Nephron progenitor cell (in vitro differentiated cells): ENCODE data around the gene MON2.

Source experiments
- DNase-seq: peaks from one replicate; pipeline ENCODE4 v3.0.0; 2021
- H3K27ac Mint-ChIP-seq: 2 replicates; pipeline ENCODE4 v1.8.0; 2021; ENCODE audit warnings: mild to moderate bottlenecking, moderate library complexity, mixed read lengths
- H3K27me3 Mint-ChIP-seq: 2 replicates; pipeline ENCODE4 v1.8.0; 2021; ENCODE audit warnings: mild to moderate bottlenecking, low read depth, mixed read lengths; ENCODE audit not compliant: poor library complexity
- H3K36me3 Mint-ChIP-seq: 2 replicates; pipeline ENCODE4 v1.8.0; 2021; ENCODE audit warnings: low read depth, mixed read lengths
- H3K4me1 Mint-ChIP-seq: 2 replicates; pipeline ENCODE4 v1.8.0; 2021; ENCODE audit warnings: mixed read lengths
- H3K4me3 Mint-ChIP-seq: 2 replicates; pipeline ENCODE4 v1.8.0; 2021; ENCODE audit warnings: mild to moderate bottlenecking, moderate library complexity, mixed read lengths
- H3K9me3 Mint-ChIP-seq: 2 replicates; pipeline ENCODE4 v1.8.0; 2021; ENCODE audit warnings: mild to moderate bottlenecking, moderate library complexity, mixed read lengths
- CTCF ChIP-seq: fragments of 200-600 bp; sonication (generic); IDR thresholded peaks from 2 replicates; pipeline ENCODE4 v1.5.0; 2021; ENCODE audit warnings: antibody characterized with exemption

The MON2 gene

DNA sequence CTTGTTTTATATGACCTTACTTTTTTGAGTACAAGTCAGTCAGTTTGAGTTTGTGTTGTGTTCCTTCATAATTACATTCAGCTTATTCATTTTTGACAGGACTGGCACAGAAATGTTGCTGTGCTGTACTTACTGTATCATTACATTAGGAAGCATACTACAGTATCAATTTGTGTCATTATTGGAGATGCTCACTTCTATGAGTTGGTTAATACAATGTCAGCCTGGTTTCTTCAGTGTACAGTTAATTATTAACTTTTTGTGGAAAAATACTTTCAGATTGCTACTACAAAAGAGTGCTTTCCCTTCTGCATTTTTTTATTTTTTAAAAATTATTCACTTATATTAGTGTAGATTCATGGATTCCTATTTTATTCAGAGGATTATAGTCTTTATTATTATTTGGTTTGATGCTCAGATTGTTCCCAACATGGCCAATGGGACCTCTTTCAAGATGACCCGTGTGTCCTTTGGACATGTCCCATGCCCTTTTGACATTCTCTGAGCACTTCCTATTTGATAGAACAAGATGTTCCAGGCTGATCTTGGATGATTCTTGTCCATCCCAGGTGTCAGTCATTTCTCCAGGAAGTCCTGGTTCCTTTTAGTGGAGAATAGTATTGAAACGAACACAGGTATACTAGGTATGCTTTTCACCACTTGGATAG is 66.6 kb downstream of the MON2 start:
- H3K27ac Mint-ChIP-seq: no peak overlapping the region
- H3K36me3 Mint-ChIP-seq: peaks cover 59% of the 10 kb centered on the region

DNA sequence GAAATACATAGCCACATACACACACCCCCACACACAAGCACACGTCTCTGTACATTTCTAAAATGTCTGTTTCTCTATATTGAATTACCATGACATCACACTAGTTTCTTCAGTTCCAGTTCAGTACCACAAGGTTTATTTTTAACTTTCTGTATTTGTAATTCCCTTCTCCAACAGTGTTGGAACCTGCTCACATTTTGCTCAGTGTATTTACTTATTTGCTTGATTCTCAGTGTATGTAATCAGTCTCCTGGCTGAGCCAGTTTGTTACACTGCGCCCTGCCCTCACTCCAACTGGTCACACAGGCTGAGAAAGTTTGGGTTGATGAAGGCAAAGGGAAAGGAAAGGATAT is 67.1 kb downstream of the MON2 start:
- Mint-ChIP-seq H3K27ac (no peak overlapping the region), H3K27me3 (no peaks in the 10 kb centered on the region), H3K4me1 (peaks cover 4% of the 10 kb centered on the region), H3K4me3 (no peak overlapping the region), H3K36me3 (peaks cover 60% of the 10 kb centered on the region), H3K9me3 (no peaks in the 10 kb centered on the region)
- no peak for DNase-seq
- TF ChIP-seq CTCF: no peak

More for the DNA sequence above, 66.6 kb downstream of the MON2 start:
- no peaks in the 10 kb centered on the region for H3K27me3 Mint-ChIP-seq
- no peak overlapping the region for H3K4me3 Mint-ChIP-seq
- H3K9me3 Mint-ChIP-seq: no peaks in the 10 kb centered on the region
- H3K4me1 Mint-ChIP-seq: peaks cover 7% of the 10 kb centered on the region
- TF ChIP-seq CTCF: no peak
- DNase-seq: no peak

DNA sequence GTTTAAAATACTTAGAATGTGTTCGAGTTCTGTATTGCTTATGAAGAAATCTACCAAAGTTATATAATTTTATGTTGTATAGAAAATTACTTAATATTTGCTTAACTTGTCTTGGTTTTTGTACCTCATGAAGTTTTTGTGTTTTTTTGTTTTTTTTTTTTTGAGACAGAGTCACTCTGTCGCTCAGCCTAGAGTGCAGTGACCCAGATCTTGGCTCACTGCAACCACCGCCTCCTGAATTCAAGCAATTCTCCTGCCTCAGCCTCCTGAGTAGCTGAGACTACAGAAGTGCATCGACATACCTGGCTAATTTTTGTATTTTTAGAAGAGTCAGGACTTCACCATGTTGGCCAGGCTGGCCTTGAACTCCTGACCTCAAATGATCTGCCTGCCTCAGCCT is 69.9 kb downstream of the MON2 start:
- H3K9me3 Mint-ChIP-seq: no peaks in the 10 kb centered on the region
- no peaks in the 10 kb centered on the region for H3K4me1 Mint-ChIP-seq
- H3K4me3 Mint-ChIP-seq: no peak overlapping the region
- peaks cover 47% of the 10 kb centered on the region for H3K36me3 Mint-ChIP-seq
- H3K27me3 Mint-ChIP-seq: no peaks in the 10 kb centered on the region
- TF ChIP-seq CTCF: no peak
- H3K27ac Mint-ChIP-seq: no peak overlapping the region
- no peak for DNase-seq

GRCh38 chr12:62537551-62537950 is 70.9 kb downstream of the MON2 start:
- no peaks in the 10 kb centered on the region for H3K9me3 Mint-ChIP-seq

DNA sequence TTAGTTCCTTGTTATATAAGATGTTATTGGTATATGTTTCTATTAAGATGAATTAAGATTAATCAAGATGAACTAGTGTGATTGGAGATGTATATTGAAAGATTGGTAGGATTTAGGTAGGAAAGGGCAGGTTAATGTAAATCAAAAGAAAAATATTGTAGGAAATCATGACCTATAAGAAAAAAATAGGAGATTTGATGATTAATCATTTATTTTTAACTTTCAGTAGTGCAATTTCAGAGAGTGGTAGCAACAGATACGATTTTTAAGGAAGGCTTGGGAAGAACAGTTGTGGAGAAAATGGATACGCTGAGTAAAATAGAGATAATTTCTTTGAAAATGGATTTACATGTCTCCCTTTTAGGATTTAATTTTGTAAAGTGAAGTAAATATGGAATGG is 73.7 kb downstream of the MON2 start:
- DNase-seq: no peak
- H3K9me3 Mint-ChIP-seq: no peaks in the 10 kb centered on the region
- no peak overlapping the region for H3K4me3 Mint-ChIP-seq
- peaks cover 34% of the 10 kb centered on the region for H3K36me3 Mint-ChIP-seq
- no peak overlapping the region for H3K27ac Mint-ChIP-seq
- no peak for TF ChIP-seq CTCF
- H3K27me3 Mint-ChIP-seq: no peaks in the 10 kb centered on the region
- H3K4me1 Mint-ChIP-seq: no peaks in the 10 kb centered on the region

More at GRCh38 chr12:62537551-62537950, 70.9 kb downstream of the MON2 start:
- Mint-ChIP-seq H3K27me3 (no peaks in the 10 kb centered on the region), H3K4me3 (no peak overlapping the region), H3K36me3 (peaks cover 40% of the 10 kb centered on the region), H3K4me1 (no peaks in the 10 kb centered on the region), H3K27ac (no peak overlapping the region)
- no peak for DNase-seq
- no peak for TF ChIP-seq CTCF

- Mint-ChIP-seq H3K9me3 (no peaks in the 10 kb centered on the region), H3K4me1 (no peaks in the 10 kb centered on the region), H3K4me3 (no peak overlapping the region), H3K36me3 (peaks cover 34% of the 10 kb centered on the region), H3K27ac (no peak overlapping the region), H3K27me3 (no peaks in the 10 kb centered on the region)
- no peak for TF ChIP-seq CTCF
- no peak for DNase-seq
Measured at GRCh38 chr12:62542814-62543213, 76.2 kb downstream of the MON2 start.
